ENCODE data around the gene TRIM71.
"Not testable (repeated sequence)": the region's sequence is repeated elsewhere in the genome, so short reads cannot be mapped to it uniquely, and the experiment has no call there.

TRIM71 gene

GRCh38 chr3:32910954-32911353 lies 93.2 kb downstream of the TRIM71 start:
- no peak for TF ChIP-seq CTCF (conservative IDR thresholded peaks at IDR 0.05; ENCODE audit: low read depth, low read length)
- no peak for DNase-seq (ENCODE audit: low read depth)
- no peak overlapping the region for H3K4me3 ChIP-seq (ENCODE audit: low read length)

- no peak for DNase-seq (ENCODE audit: low read depth)
- no peak overlapping the region for H3K4me3 ChIP-seq (ENCODE audit: low read length)
- no peak for TF ChIP-seq CTCF (conservative IDR thresholded peaks at IDR 0.05; ENCODE audit: low read depth, low read length)
These were observed 94.2 kb downstream of the TRIM71 start for GRCh38 chr3:32912046-32912445.

- no peak for TF ChIP-seq CTCF (conservative IDR thresholded peaks at IDR 0.05; ENCODE audit: low read depth, low read length)
- no peak for DNase-seq (ENCODE audit: low read depth)
- H3K4me3 ChIP-seq (ENCODE audit: low read length): no peak overlapping the region
These were observed 96.1 kb downstream of the TRIM71 start for GRCh38 chr3:32913790-32914446.

- no peak for DNase-seq (ENCODE audit: low read depth)
- TF ChIP-seq CTCF (conservative IDR thresholded peaks at IDR 0.05; ENCODE audit: low read depth, low read length): no peak
- H3K4me3 ChIP-seq (ENCODE audit: low read length): no peak overlapping the region
These were observed 102.1 kb downstream of the TRIM71 start for GRCh38 chr3:32919920-32920319.

GRCh38 chr3:32922078-32922477 lies 104.3 kb downstream of the TRIM71 start:
- TF ChIP-seq CTCF (conservative IDR thresholded peaks at IDR 0.05; ENCODE audit: low read depth, low read length): no peak
- no peak overlapping the region for H3K4me3 ChIP-seq (ENCODE audit: low read length)
- DNase-seq (ENCODE audit: low read depth): no peak

- H3K4me3 ChIP-seq (ENCODE audit: low read length): no peak overlapping the region
- no peak for DNase-seq (ENCODE audit: low read depth)
- no peak for TF ChIP-seq CTCF (conservative IDR thresholded peaks at IDR 0.05; ENCODE audit: low read depth, low read length)
These were observed 112.4 kb downstream of the TRIM71 start for GRCh38 chr3:32930161-32930560.

GRCh38 chr3:32931273-32931672 lies 113.5 kb downstream of the TRIM71 start:
- DNase-seq (ENCODE audit: low read depth); H3K4me3 ChIP-seq (ENCODE audit: low read length): not testable (repeated sequence)
